ENCODE results near the gene RBM15B.
"Not testable (repeated sequence)": the region's sequence is repeated elsewhere in the genome, so short reads cannot be mapped to it uniquely, and the experiment has no call there.

RBM15B gene

DNA sequence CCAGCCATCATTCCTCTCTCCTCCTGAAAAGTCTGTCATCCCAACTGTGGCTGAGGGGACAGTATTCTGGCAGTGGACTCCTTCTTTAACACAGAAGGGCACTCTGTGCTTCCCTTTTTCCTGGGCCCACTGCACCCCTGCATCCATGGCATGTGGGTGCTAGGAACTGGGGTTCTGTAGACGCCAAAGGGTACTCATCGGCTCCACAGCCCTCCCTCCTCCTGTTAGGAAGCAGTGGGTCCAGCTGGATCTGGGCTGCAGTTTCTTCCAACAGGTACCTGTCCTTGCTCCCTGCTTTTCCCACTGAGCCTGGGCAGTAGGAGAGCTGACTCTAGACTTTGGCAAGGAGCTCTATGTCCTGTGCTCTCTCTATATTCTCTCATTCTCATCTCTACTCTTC is 12.4 kb upstream of the RBM15B start:
- no peak for DNase-seq

DNA sequence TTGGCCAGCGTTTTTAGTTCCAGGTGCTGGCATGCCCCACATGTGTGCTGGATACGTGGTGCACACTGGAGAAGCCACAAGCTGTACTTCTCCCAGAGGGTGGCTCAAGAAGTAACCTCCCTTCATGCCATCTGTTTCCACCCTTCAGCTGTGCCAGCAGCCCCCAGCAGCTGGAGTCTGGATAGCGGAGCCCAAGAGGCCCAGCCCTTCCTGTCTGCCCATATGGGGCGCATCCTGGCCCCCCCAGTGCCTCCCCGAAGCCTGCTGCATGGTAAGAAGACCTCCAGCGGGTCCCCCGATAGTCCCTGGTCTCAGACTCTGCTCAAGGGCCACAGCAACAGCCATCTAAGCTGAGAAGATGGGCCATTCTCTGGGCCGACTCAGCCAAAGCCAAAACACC is 11.8 kb upstream of the RBM15B start:
- DNase-seq, result peak; percentile 19

- no peak for DNase-seq
These were observed 11.2 kb upstream of the RBM15B start for GRCh38 chr3:51379746-51380455.

GRCh38 chr3:51380601-51381332 is 10.3 kb upstream of the RBM15B start:
- DNase-seq, result no peak

DNA sequence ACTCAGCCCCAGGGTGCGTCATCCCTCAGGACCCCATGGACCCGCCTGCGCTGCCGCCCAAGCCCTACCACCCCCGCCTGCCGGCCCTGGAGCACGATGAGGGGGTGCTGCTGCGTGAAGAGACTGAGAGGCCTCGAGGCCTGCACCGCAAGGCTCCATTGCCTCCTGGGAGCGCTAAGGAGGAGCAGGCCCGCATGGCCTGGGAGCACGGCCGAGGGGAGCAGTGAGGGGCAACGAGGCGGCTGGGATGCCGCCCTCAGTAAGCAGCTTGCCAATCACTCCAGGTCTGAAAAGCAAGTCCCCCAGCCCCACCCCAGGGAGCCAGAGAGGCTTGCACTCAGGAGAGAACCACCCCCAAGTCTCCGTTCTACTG is 9.8 kb upstream of the RBM15B start:
- no peak for DNase-seq

DNA sequence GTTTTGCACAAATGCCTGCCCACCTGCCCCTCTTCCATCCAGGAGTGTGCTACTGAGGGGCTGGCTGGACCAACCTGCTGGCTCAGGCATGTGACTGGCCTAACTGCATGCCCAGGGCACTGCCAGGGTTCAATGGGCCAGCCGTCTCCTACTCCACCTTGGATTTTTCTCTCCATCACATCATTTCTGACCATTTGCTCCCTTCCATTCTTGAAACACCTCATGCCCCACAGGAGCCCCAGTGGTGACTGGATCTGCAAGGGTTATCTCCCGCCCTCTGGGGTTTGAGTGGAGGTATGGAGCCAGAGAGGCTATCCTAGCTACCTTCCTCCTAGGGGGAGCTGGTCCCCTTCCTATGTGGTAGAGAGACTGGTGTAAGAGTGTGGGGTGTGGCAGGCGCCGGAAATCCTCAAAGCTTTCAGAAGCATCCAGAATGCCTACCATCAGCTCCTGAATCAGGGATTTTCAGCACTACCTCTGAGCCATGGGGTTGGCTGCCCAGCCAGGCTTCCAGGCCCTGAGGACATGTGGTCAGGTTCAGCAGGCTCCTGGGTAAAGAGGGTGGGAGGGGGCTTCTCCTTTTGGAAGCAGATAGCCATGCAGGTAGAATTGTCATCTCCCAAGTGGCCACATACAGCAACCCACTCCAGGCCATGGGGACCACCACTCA is 8.9 kb upstream of the RBM15B start:
- no peak for DNase-seq

- DNase-seq, result no peak
These were observed 8.0 kb upstream of the RBM15B start for GRCh38 chr3:51382947-51383578.

GRCh38 chr3:51384055-51384725 is 6.9 kb upstream of the RBM15B start:
- no peak for DNase-seq

GRCh38 chr3:51384726-51385473 is 6.2 kb upstream of the RBM15B start, which contains the start of gene MANF:
Gene MANF (plus strand): TSS chr3:51385291. CDS start chr3:51385343, 52 bp downstream.
- peak; percentile 97 for DNase-seq

- DNase-seq, result no peak
These were observed 5.4 kb upstream of the RBM15B start for GRCh38 chr3:51385621-51386091.

- no peak for DNase-seq
These were observed 4.8 kb upstream of the RBM15B start for GRCh38 chr3:51386159-51386851.

GRCh38 chr3:51386852-51387229 is 4.2 kb upstream of the RBM15B start:
- DNase-seq, result no peak

DNA sequence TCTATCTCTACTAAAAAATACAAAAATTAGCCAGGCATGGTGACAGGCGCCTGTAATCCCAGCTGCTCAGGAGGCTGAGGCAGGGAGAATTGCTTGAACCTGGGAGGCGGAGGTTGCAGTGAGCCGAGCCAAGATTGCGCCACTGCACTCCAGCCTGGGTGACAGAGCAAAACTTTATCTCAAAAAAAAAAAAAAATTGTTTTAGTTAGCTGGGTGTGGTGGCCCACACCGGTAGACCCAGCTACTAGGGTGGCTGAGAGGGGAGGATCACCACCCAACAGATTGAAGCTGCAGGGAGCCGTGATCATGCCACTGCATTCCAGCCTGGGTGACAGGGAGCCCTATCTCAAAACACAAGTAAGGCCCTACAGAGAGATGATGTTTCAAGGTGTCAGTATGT is 3.8 kb upstream of the RBM15B start:
- DNase-seq, result not testable (repeated sequence)

DNA sequence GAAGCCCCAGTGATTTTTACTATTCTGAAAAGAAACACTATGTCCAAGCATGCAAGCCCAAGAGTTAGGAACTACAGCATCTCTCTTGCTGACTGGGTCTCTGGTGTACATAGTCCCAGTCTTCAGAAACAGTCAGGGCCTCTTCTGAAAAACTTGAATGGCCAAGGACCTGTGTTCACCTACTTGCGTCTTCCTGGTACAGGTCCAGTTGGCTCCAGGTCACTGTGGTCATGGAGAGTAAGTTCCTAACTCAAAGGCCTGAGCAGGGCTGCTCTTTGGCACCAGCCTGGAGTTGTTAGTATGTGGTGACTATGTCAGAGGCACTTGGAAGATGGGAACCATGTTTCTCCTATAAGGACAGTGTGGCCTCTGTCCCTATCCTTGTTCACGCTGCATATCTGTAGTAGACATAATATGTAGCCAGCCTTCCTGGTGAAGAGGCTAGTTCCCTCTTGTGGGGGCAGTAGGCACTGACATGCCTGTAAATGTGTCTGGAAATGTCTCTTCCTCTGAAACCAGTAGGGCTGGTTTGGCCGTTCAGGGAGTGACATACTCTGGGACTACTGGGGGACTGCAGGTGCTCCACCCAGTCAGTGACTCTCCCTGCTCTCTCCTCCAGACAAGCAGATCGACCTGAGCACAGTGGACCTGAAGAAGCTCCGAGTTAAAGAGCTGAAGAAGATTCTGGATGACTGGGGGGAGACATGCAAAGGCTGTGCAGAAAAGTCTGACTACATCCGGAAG is 2.6 kb upstream of the RBM15B start:
- peak; percentile 59 for DNase-seq

DNA sequence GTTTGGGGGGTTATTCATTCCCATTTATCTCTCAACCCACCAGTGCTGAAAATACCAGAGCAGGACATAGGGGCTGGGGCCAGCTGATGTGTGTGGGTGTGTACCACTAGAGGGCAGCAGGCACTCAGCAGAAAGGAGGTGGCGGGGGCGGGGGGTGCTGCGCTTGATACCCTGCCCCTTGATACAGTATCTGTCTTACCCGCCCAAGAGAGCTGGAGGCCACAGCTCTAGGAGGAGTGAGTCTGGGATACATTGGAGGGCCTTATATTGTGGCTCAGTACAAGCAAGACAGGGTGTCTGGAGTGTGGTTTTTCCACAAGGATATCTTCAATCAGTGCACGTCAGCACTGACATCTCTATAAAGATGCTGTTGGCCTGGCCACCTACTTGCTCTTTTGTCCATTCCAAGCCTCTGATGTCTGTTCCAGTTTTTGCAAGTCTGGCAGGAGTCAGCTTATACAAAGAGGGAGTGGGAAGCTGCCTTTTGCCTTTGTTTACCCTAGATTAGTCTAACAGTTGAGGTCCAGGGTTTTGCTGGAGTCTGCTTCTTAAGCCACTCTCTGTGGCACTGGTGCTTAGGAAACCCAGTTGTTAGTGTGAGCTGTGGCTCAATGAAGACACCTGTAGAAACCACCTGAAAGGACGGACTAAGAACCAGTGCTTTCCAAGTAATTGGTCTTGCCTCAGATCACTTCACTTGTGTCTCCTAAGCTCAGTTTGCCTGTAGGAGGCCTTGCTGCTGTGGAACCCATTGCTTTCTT is 1.5 kb upstream of the RBM15B start:
- peak; percentile 39 for DNase-seq

DNA sequence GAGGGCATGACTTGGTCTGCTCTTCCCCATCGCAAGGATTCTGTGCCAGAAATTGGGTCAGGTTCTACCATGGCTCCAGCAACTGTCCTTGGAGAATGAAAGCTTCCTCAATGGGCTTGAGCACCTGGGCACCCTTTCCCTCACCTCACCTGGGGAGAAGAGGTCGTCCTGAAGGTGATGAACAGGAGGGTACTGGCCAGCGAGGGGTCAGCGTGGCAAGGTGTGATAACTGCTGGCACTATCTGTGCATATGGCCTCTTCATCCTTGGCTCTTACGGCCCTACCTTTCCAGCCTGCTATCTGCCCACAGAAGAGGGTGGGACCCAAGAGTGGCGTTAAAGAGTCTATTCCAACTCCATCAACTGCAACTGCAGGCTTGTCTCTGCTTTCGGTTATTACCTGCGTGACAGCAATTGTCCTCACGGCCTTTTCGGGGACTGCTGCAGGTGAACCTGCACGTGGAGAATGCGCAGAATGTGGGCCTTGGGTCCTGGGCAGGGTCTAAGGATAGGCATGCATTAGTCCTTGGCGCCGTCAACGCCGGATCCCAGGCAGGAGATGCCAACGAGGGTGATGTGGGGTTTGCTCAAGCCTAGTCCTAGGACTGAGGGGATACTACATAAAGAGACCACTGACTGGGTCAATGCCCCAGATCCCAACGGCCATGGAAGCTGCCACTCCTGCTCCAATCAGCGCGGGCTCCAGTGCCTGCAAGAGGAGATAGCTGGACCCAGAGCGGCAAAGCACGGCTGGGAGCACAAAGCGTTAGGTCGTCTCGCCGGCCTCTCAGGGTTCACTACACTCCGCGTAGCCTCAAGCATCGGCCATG is 625 bp upstream of the RBM15B start:
- DNase-seq, result no peak

DNA sequence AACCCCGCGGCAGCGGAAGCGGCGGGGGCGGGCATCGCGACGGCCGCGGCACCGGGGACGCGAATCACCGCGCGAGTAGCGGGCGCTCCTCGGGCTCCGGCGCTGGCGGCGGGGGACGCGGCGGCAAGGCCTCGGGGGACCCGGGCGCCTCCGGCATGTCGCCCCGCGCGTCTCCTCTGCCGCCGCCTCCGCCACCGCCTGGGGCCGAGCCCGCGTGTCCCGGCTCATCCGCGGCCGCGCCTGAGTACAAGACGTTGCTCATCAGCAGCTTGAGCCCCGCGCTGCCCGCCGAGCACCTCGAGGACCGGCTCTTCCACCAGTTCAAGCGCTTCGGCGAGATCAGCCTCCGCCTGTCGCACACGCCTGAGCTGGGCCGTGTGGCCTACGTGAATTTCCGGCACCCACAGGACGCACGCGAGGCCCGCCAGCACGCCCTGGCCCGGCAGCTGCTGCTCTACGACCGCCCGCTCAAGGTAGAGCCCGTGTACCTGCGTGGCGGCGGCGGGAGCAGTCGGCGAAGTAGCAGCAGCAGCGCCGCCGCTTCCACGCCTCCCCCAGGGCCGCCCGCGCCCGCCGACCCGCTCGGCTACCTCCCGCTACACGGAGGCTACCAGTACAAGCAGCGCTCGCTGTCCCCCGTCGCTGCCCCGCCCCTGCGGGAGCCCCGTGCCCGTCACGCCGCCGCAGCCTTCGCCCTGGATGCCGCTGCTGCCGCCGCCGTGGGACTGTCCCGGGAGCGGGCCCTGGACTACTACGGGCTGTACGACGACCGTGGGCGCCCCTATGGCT is 675 bp downstream of the RBM15B start:
- DNase-seq, result no peak

All from MV-4-11 (cell line).